Spleen (tissue), 11 donors: ENCODE data around the gene TJP1. TPM values are rescaled to one million over a fixed set of nuclear protein-coding genes. Genes with fewer than 3 reads are reported as not detected.
"Not testable (repeated sequence)": the region's sequence is repeated elsewhere in the genome, so short reads cannot be mapped to it uniquely, and the experiment has no call there.

Experiments
- DNase-seq: peaks from one replicate; pipeline ENCODE4 v3.0.0-alpha.2; 2020
- H3K27ac ChIP-seq, 8 donors: fragments of 200-600 bp; sonication (generic) in 7 of 8; 1 replicate in 4 of 8; 2 replicates in 4 of 8; pipeline versions ENCODE4 v1.5.0 to v1.8.0; 2016 to 2021; ENCODE audit warnings: inconsistent platforms in 4 of 8, mild to moderate bottlenecking in 4 of 8, moderate library complexity in 1 of 8
- H3K27me3 ChIP-seq, 7 donors: fragments of 200-600 bp; sonication (generic) in 6 of 7; replicated peaks in 1 of 7; 1 replicate in 4 of 7; 2 replicates in 3 of 7; pipeline versions ENCODE4 v1.5.0 to v1.8.0; 2016 to 2021; ENCODE audit warnings: inconsistent platforms in 3 of 7, mild to moderate bottlenecking in 1 of 7
- H3K36me3 ChIP-seq, 6 donors: fragments of 200-600 bp; sonication (generic) in 5 of 6; 1 replicate in 4 of 6; 2 replicates in 2 of 6; pipeline versions ENCODE4 v1.5.0 to v1.8.0; 2016 to 2021; ENCODE audit warnings: inconsistent platforms in 2 of 6
- H3K4me1 ChIP-seq, 6 donors: fragments of 200-600 bp; sonication (generic) in 5 of 6; 1 replicate in 3 of 6; 2 replicates in 3 of 6; pipeline versions ENCODE4 v1.5.0 to v1.8.0; 2016 to 2021; ENCODE audit warnings: inconsistent platforms in 3 of 6
- H3K4me3 ChIP-seq, 8 donors: fragments of 200-600 bp; sonication (generic) in 7 of 8; 1 replicate in 4 of 8; 2 replicates in 4 of 8; pipeline versions ENCODE4 v1.5.0 to v1.8.0; 2016 to 2021; ENCODE audit warnings: inconsistent platforms in 4 of 8, mild to moderate bottlenecking in 4 of 8, moderate library complexity in 2 of 8
- H3K9me3 ChIP-seq, 8 donors: fragments of 200-600 bp; sonication (generic) in 7 of 8; 1 replicate in 4 of 8; 2 replicates in 4 of 8; pipeline versions ENCODE4 v1.5.0 to v1.8.0; 2016 to 2021; ENCODE audit warnings: inconsistent platforms in 4 of 8
- CTCF ChIP-seq, 11 experiments: fragments of 200-600 bp in 7 of 11; fragments of 450-650 bp in 4 of 11; sonication (generic) in 4 of 11; IDR thresholded peaks in 8 of 11; conservative IDR thresholded peaks in 3 of 11; 1 replicate in 7 of 11; 2 replicates in 4 of 11; pipeline versions ENCODE4 v1.4.0 to v1.8.0; 2016 to 2021; ENCODE audit warnings: antibody characterized with exemption in 11 of 11, inconsistent platforms in 4 of 11, mild to moderate bottlenecking in 1 of 11
- POLR2A ChIP-seq, 3 donors: fragments of 450-650 bp; IDR thresholded peaks; one replicate each; pipeline ENCODE4 v1.5.1; 2017; ENCODE audit warnings: antibody characterized with exemption in 3 of 3, mild to moderate bottlenecking in 1 of 3
- POLR2AphosphoS5 ChIP-seq, 3 donors: sonication (generic); formaldehyde crosslinking; IDR thresholded peaks; one replicate each; pipeline ENCODE4 v1.5.1; 2017; ENCODE audit warnings: antibody characterized with exemption in 3 of 3
- WGBS, 5 donors: extraction: QIAGEN DNeasy Blood & Tissue Kit in 3 of 5; methylation state at CpG; one replicate each; pipeline versions ENCODE4 v1.1.5 to v1.1.7; 2013 to 2018; 5-methylcytosine and 5-hydroxymethylcytosine counted together
- intact Hi-C: fragments of 100-400 bp; cut with DNase I; formaldehyde crosslinking; loops from one replicate; pipeline ENCODE4 v1.15.0; 2023; ENCODE audit warnings: low total_unique reads
- polyA plus RNA-seq, 3 donors: library from polyadenylated mRNA; stranded (reverse); fragments of 200-250 nt; gene quantifications; one replicate each; pipeline ENCODE4 v1.2.1, GENCODE V29; 2013
- total RNA-seq, 7 donors: library from RNA; depleted of rRNA in 3 of 7; stranded (reverse); fragments of >200 nt in 3 of 7; fragmentation: NEBNext Ultra II Directional in 4 of 7; extraction: Animal tissue kit (Norgen Biotek cat#: 25700) in 4 of 7; gene quantifications; one replicate each; pipeline versions ENCODE4 v1.1.0 to v1.2.1, GENCODE V29; 2016 to 2021
- donor health status: healthy with polysubstance abuse.
- donor health status: DM: no; HTN: no; CAD: no; lungs with moderate emphysema.
- donor health status: DM: no; HTN: no; CAD: no.
- donor health status: Bipolar disorder and iron deficiency.
- donor health status: healthy.
- donor health status: DM: no; HTN: no; CAD: no.
- donor health status: DM: yes; HTN: yes; CAD: no.

The TJP1 gene
- total and polyA plus RNA-seq, 10 donors: 2.9 to 71.8 (median 49.7) TPM

DNA sequence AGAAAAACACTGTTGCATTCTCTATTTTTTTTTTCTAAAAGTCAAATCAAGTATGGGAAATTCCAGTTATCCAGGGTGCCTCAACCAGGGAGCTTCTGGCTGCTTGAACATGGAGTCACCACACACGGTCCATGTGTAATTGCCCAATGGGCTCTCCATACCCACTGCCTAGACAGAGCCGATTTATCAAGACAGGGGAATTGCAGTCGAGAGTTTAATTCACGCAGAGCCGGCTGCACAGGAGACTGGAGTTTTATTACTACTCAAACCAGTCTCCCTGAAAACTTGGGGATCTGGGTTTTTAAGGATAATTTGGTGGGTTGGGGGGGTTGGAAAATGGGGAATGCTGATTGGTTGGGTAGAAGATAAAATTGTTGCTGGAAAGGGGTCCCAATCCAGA is 149.8 kb downstream of the TJP1 start:
- Histone ChIP-seq H3K4me1 (peaks cover 0 to 12% (median under 1%) of the 10 kb centered on the region in 6 donors), H3K4me3 (no peak overlapping the region), H3K9me3 (no peaks in the 10 kb centered on the region), H3K27ac (no peak overlapping the region), H3K27me3 (peaks cover 0 to 42% (median 14%) of the 10 kb centered on the region in 7 donors), H3K36me3 (no peaks in the 10 kb centered on the region)
- intact Hi-C loops: no loop called here
- DNase-seq: no peak
- WGBS, 5 donors: 92 to 97% (median 96%) methylated on average over 5 of the region's 5 CpGs
- TF ChIP-seq POLR2AphosphoS5 (IDR thresholded peaks at IDR 0.05): no peak
- TF ChIP-seq CTCF (IDR thresholded peaks at IDR 0.05 in 8 of 11, conservative IDR thresholded peaks at IDR 0.05 in 3 of 11): no peak
- TF ChIP-seq POLR2A (IDR thresholded peaks at IDR 0.05): no peak

DNA sequence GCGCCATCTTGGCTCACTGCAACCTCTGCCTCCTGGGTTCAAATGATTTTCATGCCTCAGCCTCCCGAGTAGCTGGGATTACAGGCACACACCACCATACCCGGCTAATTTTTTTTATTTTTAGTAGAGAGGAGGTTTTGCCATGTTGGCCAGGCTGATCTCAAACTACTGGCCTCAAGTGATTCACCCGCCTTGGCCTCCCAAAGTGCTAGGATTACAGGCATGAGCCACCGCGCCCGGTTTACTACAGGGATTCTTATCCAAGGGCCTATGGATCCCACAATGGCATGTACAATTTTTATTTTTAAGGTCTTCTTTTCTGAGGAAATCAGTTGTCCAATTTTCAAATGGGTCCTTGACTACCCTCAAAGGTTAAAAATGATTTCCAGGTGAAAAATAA is 150.2 kb downstream of the TJP1 start:
- intact Hi-C loops, DNase-seq, H3K4me3 ChIP-seq, H3K27ac ChIP-seq, H3K9me3 ChIP-seq, H3K36me3 ChIP-seq: not testable (repeated sequence)
- WGBS, 5 donors: 79 to 94% (median 93%) methylated on average over 7 of the region's 7 CpGs
- Histone ChIP-seq H3K27me3 (peaks cover 0 to 40% (median 14%) of the 10 kb centered on the region in 7 donors), H3K4me1 (peaks cover 0 to 12% (median 0%) of the 10 kb centered on the region in 6 donors)

DNA sequence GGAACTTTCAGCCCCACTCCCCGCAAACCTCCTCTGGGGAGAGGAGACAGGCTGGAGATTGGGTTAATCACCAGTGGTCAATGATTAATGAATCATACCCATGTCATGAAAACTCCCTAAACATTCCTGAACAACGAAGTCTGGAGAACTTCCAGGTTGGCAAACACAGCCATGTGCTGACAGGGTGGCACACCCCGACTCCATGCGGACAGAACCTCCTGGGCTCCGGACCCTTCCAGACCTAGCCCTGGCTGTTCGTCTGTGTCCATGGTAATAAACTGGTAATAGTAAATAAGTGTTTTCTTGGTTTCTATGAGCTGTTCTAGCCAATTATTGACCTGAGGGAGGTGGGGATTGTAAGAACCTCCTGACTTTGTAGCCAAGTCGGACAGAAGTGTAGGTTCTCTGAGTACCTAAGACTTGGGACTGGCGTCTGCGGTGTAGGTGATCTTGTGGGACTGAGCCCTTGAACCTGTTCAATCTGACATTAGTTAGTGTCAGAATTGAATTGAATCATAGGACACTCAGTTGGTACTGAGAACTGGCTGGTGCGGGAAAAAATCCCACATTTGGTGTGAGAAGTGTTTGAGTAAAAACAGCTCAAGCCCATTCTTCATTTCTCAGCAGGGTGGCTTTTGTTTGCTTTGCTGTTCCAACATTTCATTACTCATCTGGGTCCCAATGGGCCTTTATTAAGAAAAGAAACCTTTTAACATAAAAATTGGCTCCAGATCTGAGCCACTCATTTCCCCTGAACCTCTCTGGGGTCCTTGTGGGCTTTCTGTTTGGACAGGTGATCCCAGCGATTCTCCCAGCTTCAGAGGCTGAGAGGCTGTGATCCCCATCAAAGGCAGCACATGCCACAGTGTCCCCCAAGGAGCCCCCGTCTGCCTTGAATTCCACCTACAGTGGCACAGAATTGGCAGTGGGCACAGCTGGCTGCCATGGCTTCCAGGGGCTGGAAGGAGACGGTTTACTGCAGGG is 151.0 kb downstream of the TJP1 start:
- Histone ChIP-seq H3K4me3 (no peak overlapping the region), H3K27ac (no peak overlapping the region), H3K27me3 (peaks cover 0 to 38% (median 14%) of the 10 kb centered on the region in 7 donors), H3K36me3 (no peaks in the 10 kb centered on the region), H3K9me3 (no peaks in the 10 kb centered on the region), H3K4me1 (peaks cover 0 to 12% (median 0%) of the 10 kb centered on the region in 6 donors)
- no peak for DNase-seq
- 84 to 89% (median 85%) methylated on average over 13 of the region's 13 CpGs for WGBS, 5 donors
- TF ChIP-seq POLR2AphosphoS5 (IDR thresholded peaks at IDR 0.05) (no peak), POLR2A (IDR thresholded peaks at IDR 0.05) (no peak), CTCF (IDR thresholded peaks at IDR 0.05 in 8 of 11, conservative IDR thresholded peaks at IDR 0.05 in 3 of 11) (no peak)
- intact Hi-C loops: no loop called here

DNA sequence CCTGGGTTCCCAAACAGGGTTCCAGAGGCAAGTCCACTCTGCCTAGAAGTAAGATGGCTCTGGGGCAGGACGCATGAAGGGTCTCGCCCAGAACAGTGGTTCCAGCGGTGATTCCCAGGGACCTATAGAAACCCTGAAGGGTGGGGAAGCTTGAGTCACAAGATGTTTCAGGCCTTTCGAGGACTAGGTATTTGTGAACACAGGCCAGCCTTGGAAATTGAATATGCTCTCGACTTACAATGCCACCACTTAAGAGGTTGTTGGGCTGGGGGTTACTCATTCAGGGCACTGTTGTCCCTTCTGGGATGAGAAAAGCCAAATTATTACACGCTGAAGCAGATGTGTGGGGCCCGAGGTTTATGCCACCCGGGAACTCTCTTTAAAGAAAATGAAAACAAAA is 152.0 kb downstream of the TJP1 start:
- peaks cover 0 to 11% (median 0%) of the 10 kb centered on the region in 6 donors for H3K4me1 ChIP-seq
- DNase-seq: no peak
- peaks cover 0 to 28% (median 13%) of the 10 kb centered on the region in 7 donors for H3K27me3 ChIP-seq
- H3K27ac ChIP-seq: no peak overlapping the region
- H3K36me3 ChIP-seq: no peaks in the 10 kb centered on the region
- TF ChIP-seq CTCF (IDR thresholded peaks at IDR 0.05 in 8 of 11, conservative IDR thresholded peaks at IDR 0.05 in 3 of 11) (no peak), POLR2AphosphoS5 (IDR thresholded peaks at IDR 0.05) (no peak), POLR2A (IDR thresholded peaks at IDR 0.05) (no peak)
- no peak overlapping the region for H3K4me3 ChIP-seq
- intact Hi-C loops: no loop called here
- no peaks in the 10 kb centered on the region for H3K9me3 ChIP-seq
- WGBS, 5 donors: 73 to 91% (median 90%) methylated on average over 8 of the region's 8 CpGs
